Lung (tissue), 12 donors: ENCODE measurements around the gene IRX1. TPM values are rescaled to one million over a fixed set of nuclear protein-coding genes. Genes with fewer than 3 reads are reported as not detected.

ENCODE experiments used
- ATAC-seq: fragments of 200-7000 bp; cut with Tn5 transposase; one replicate; pipeline ENCODE4 v1.9.1; 2020; ENCODE audit warnings: moderate number of reproducible peaks; ENCODE audit not compliant: insufficient read depth, low FRiP score
- DNase-seq, 3 donors: peaks; one replicate each; pipeline ENCODE4 v3.0.0-alpha.2; 2013 to 2017
- H3K27ac ChIP-seq, 2 donors: one replicate each; pipeline ENCODE4 v1.5.1; 2013; ENCODE audit warnings: mild to moderate bottlenecking in 2 of 2, moderate library complexity in 2 of 2, control low read depth in 1 of 2, inconsistent platforms in 1 of 2, low read depth in 1 of 2, low read length in 1 of 2
- H3K27me3 ChIP-seq, 3 donors: one replicate each; pipeline ENCODE4 v1.5.1; 2013; ENCODE audit warnings: low read length in 2 of 3; ENCODE audit not compliant: control insufficient read depth in 3 of 3, insufficient read depth in 3 of 3
- H3K36me3 ChIP-seq, 4 donors: one replicate each; pipeline ENCODE4 v1.5.1; 2013; ENCODE audit warnings: low read length in 4 of 4, mild to moderate bottlenecking in 1 of 4, moderate library complexity in 1 of 4; ENCODE audit not compliant: control insufficient read depth in 4 of 4, insufficient read depth in 4 of 4
- H3K4me1 ChIP-seq, 5 donors: one replicate each; pipeline ENCODE4 v1.5.1; 2013; ENCODE audit warnings: low read length in 5 of 5, mild to moderate bottlenecking in 2 of 5, moderate library complexity in 1 of 5; ENCODE audit not compliant: control insufficient read depth in 5 of 5, insufficient read depth in 5 of 5
- H3K4me3 ChIP-seq: one replicate; pipeline ENCODE4 v1.5.1; 2013; ENCODE audit warnings: mild to moderate bottlenecking, control low read depth, moderate library complexity
- H3K9ac ChIP-seq, 2 donors: one replicate each; pipeline ENCODE4 v1.5.1; 2013; ENCODE audit warnings: low read length in 2 of 2, control low read depth in 1 of 2; ENCODE audit not compliant: insufficient read depth in 1 of 2
- H3K9me3 ChIP-seq, 4 donors: one replicate each; pipeline ENCODE4 v1.5.1; 2013; ENCODE audit warnings: low read length in 3 of 4, mild to moderate bottlenecking in 1 of 4, moderate library complexity in 1 of 4; ENCODE audit not compliant: control insufficient read depth in 4 of 4, insufficient read depth in 3 of 4
- CTCF ChIP-seq: IDR thresholded peaks from 2 replicates; pipeline ENCODE4 v1.5.1; 2012; ENCODE audit warnings: mild to moderate bottlenecking; ENCODE audit errors: control extremely low read depth, extremely low read depth
- WGBS, 2 donors: extraction: QIAGEN DNeasy Blood & Tissue Kit; methylation state at CpG; one replicate each; pipeline ENCODE4 v1.1.7; 2013; 5-methylcytosine and 5-hydroxymethylcytosine counted together
- polyA plus RNA-seq, 2 donors: library from polyadenylated mRNA; stranded (reverse); fragments of 200-250 nt; gene quantifications; one replicate each; pipeline ENCODE4 v1.2.1, GENCODE V29; 2013
- total RNA-seq, 2 donors: library from RNA; depleted of rRNA in 1 of 2; stranded (reverse); fragments of >200 nt in 1 of 2; gene quantifications; one replicate each; pipeline ENCODE4 v1.2.1, GENCODE V29; 2014 to 2021
- donor health status: control.
- donor health status: control.
- donor health status: Bipolar disorder and iron deficiency.
- donor health status: healthy.
- donor health status: DM: yes; HTN: yes; CAD: no.

IRX1 gene
- total and polyA plus RNA-seq, 4 donors = 3.6 to 25.7 (median 9.1) TPM

GRCh38 chr5:3597167-3598007 is 1.8 kb downstream of the IRX1 start:
- 6 to 8% methylated on average over 42 of the region's 42 CpGs for WGBS, 2 donors
- H3K36me3 ChIP-seq = no peaks in the 10 kb centered on the region
- H3K9ac ChIP-seq = peak overlapping the region in 1 of 2 donors; percentile 52

GRCh38 chr5:3598207-3598606 is 2.6 kb downstream of the IRX1 start:
- no peak for ATAC-seq
- 12 to 13% methylated on average over 8 of the region's 8 CpGs for WGBS, 2 donors
- TF ChIP-seq CTCF = no peak
- peaks cover 0 to 18% (median 9%) of the 10 kb centered on the region in 5 donors for H3K4me1 ChIP-seq
- peak in 2 of 3 donors; percentile 26 to 51 for DNase-seq
- peaks cover 0 to 2% (median 0%) of the 10 kb centered on the region in 4 donors for H3K9me3 ChIP-seq
- H3K9ac ChIP-seq = peak overlapping the region in 1 of 2 donors; percentile 52
- no peak overlapping the region for H3K27ac ChIP-seq
- no peak overlapping the region for H3K4me3 ChIP-seq
- no peaks in the 10 kb centered on the region for H3K36me3 ChIP-seq
- H3K27me3 ChIP-seq = peaks cover 4 to 64% (median 61%) of the 10 kb centered on the region in 3 donors

More at GRCh38 chr5:3597167-3598007, 1.8 kb downstream of the IRX1 start:
- ATAC-seq (no peak), DNase-seq (peak in 1 of 3 donors; percentile 29)
- H3K27me3 ChIP-seq = peaks cover 7 to 67% (median 66%) of the 10 kb centered on the region in 3 donors
- no peak for TF ChIP-seq CTCF
- no peak overlapping the region for H3K4me3 ChIP-seq
- H3K4me1 ChIP-seq = peaks cover 0 to 18% (median 7%) of the 10 kb centered on the region in 5 donors
- H3K27ac ChIP-seq = peak overlapping the region in 1 of 2 donors; percentile 50
- peaks cover 0 to 4% (median 0%) of the 10 kb centered on the region in 4 donors for H3K9me3 ChIP-seq

GRCh38 chr5:3598769-3599211 is 3.2 kb downstream of the IRX1 start:
- DNase-seq = no peak
- Histone ChIP-seq H3K9ac (no peak overlapping the region), H3K27ac (no peak overlapping the region), H3K27me3 (peaks cover 4 to 64% (median 61%) of the 10 kb centered on the region in 3 donors), H3K4me1 (peaks cover 0 to 18% (median 6%) of the 10 kb centered on the region in 5 donors), H3K4me3 (no peak overlapping the region), H3K9me3 (peaks cover 0 to 2% (median 0%) of the 10 kb centered on the region in 4 donors), H3K36me3 (no peaks in the 10 kb centered on the region)
- TF ChIP-seq CTCF = no peak
- ATAC-seq = no peak
- 3 to 5% methylated on average over 12 of the region's 12 CpGs for WGBS, 2 donors
